ENCODE measurements around the gene CLDN16. TPM values are rescaled to one million over a fixed set of nuclear protein-coding genes. Genes with fewer than 3 reads are reported as not detected.

The CLDN16 gene
- total RNA-seq, 2 experiments from 2014 or later = not detected

DNA sequence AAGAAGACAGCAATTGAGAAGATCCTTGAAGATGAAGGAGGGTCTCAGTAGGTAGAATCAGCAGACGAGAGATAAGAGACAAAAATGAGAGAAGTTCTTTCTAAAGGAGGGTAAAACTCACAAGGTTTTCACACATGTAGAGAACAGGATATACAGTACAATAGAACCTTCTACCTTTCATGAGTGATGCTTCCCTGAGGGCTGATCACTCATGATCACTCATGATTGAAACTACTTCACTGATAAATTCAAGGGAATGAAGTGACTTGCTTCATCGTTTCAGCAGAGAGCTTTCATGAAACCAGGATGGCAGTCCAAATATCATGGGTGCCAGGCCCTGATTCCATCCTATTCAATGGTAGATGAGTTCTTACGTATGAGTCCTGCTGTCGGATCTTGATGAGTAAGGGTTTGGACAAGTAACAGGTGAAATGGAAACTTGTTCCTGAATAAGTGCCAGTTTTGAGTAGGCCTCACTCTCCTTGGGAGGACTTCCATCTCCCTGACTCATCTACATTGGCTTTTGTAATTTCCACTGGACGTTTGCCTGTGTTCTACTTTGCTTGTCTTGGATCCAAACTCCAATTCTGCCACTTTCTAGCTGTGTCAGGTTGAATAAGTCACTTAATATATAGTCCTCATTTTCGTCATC lies 9.6 kb upstream of the CLDN16 start:
- peaks cover 0 to 3% of the 10 kb centered on the region in 2 experiments for H3K27me3 ChIP-seq (ENCODE audit: control insufficient read depth in 1 of 2, insufficient read depth in 2 of 2, low read length in 2 of 2)
- no peak overlapping the region for H3K4me3 ChIP-seq (ENCODE audit: low read length)
- H3K9me3 Mint-ChIP-seq = no peaks in the 10 kb centered on the region
- no peak overlapping the region for H3K4me3 Mint-ChIP-seq
- TF ChIP-seq, protein P1, sequence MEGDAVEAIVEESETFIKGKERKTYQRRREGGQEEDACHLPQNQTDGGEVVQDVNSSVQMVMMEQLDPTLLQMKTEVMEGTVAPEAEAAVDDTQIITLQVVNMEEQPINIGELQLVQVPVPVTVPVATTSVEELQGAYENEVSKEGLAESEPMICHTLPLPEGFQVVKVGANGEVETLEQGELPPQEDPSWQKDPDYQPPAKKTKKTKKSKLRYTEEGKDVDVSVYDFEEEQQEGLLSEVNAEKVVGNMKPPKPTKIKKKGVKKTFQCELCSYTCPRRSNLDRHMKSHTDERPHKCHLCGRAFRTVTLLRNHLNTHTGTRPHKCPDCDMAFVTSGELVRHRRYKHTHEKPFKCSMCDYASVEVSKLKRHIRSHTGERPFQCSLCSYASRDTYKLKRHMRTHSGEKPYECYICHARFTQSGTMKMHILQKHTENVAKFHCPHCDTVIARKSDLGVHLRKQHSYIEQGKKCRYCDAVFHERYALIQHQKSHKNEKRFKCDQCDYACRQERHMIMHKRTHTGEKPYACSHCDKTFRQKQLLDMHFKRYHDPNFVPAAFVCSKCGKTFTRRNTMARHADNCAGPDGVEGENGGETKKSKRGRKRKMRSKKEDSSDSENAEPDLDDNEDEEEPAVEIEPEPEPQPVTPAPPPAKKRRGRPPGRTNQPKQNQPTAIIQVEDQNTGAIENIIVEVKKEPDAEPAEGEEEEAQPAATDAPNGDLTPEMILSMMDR (IDR thresholded peaks at IDR 0.05) = no peak
- intact Hi-C loops (cut with DNase I, micrococcal nuclease) = no loop called here
- no peaks in the 10 kb centered on the region for H3K4me1 ChIP-seq (ENCODE audit: insufficient read depth, low read length)
- CTCF ChIA-PET = no interaction called here
- ATAC-seq (ENCODE audit: poor library complexity) (no peak), DNase-seq (no peak)
- no peak overlapping the region for H3K27ac Mint-ChIP-seq
- H3K36me3 Mint-ChIP-seq (ENCODE audit: low read depth) = no peaks in the 10 kb centered on the region
- POLR2A ChIA-PET = no interaction called here
- H3K9me3 ChIP-seq (ENCODE audit: control insufficient read depth in 1 of 2, insufficient read depth in 1 of 2, low read length in 2 of 2) = no peaks in the 10 kb centered on the region
- H3K4me1 Mint-ChIP-seq (ENCODE audit: low read depth) = no peaks in the 10 kb centered on the region
- no peak overlapping the region for H3K27ac ChIP-seq (ENCODE audit: low read depth in 1 of 2, low read length in 2 of 2)
- no peaks in the 10 kb centered on the region for H3K36me3 ChIP-seq (ENCODE audit: insufficient read depth, low read length)
- peaks cover 30% of the 10 kb centered on the region for H3K27me3 Mint-ChIP-seq

DNA sequence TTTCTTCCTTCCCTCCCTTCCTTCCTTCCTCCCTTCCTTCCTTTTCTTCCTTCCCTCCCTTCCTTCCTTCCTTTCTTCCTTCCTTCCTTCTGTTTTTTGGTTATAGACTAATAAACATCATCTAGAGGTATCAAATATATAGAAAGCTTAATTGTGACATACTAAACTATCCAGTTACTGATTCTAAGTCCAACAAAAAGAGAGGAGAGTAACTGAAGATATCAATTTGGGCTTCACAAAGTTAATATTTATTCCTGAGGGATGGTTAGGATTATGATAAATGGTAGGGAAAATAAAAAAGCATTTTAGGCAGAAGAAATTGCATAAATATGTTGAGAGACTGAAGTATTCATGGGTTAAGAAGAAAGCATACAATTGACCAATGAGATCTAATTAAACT lies 7.8 kb upstream of the CLDN16 start:
- Mint-ChIP-seq H3K9me3 (no peaks in the 10 kb centered on the region), H3K27me3 (peaks cover 25% of the 10 kb centered on the region), H3K36me3 (ENCODE audit: low read depth) (no peaks in the 10 kb centered on the region), H3K27ac (no peak overlapping the region), H3K4me1 (ENCODE audit: low read depth) (no peaks in the 10 kb centered on the region), H3K4me3 (no peak overlapping the region)
- DNase-seq (no peak), ATAC-seq (ENCODE audit: poor library complexity) (no peak)
- Histone ChIP-seq H3K27ac (ENCODE audit: low read depth in 1 of 2, low read length in 2 of 2) (no peak overlapping the region), H3K4me1 (ENCODE audit: insufficient read depth, low read length) (no peaks in the 10 kb centered on the region), H3K27me3 (ENCODE audit: control insufficient read depth in 1 of 2, insufficient read depth in 2 of 2, low read length in 2 of 2) (peaks cover 0 to 3% of the 10 kb centered on the region in 2 experiments), H3K9me3 (ENCODE audit: control insufficient read depth in 1 of 2, insufficient read depth in 1 of 2, low read length in 2 of 2) (no peaks in the 10 kb centered on the region), H3K4me3 (ENCODE audit: low read length) (no peak overlapping the region), H3K36me3 (ENCODE audit: insufficient read depth, low read length) (no peaks in the 10 kb centered on the region)
- TF ChIP-seq, protein P1 (IDR thresholded peaks at IDR 0.05) = no peak
- CTCF ChIA-PET = no interaction called here
- intact Hi-C loops (cut with DNase I, micrococcal nuclease) = no loop called here
- POLR2A ChIA-PET = no interaction called here

DNA sequence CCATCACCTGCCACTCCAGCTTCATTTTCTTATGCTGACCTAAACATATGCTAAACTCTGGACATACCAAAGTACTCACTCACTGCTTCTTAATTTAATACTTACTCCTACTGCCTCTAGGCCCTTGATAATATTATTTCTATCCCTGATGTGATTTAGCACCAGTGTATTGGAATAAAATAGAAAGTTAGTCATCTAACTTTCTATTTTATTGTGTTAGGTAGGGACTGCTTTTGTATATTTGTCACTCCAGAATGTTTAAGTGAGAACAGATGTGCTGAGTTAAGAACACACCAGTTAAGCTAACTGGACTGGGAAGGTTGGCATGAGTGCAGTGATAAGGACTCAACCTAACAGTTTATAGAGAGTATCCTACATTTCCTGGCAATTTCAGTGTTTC lies 6.5 kb upstream of the CLDN16 start:
- Mint-ChIP-seq H3K27me3 (peaks cover 14% of the 10 kb centered on the region), H3K4me3 (no peak overlapping the region), H3K36me3 (ENCODE audit: low read depth) (no peaks in the 10 kb centered on the region), H3K27ac (no peak overlapping the region), H3K9me3 (no peaks in the 10 kb centered on the region), H3K4me1 (ENCODE audit: low read depth) (no peaks in the 10 kb centered on the region)
- ChIA-PET POLR2A (no interaction called here), CTCF (no interaction called here)
- Histone ChIP-seq H3K36me3 (ENCODE audit: insufficient read depth, low read length) (no peaks in the 10 kb centered on the region), H3K4me1 (ENCODE audit: insufficient read depth, low read length) (no peaks in the 10 kb centered on the region), H3K4me3 (ENCODE audit: low read length) (no peak overlapping the region), H3K27ac (ENCODE audit: low read depth in 1 of 2, low read length in 2 of 2) (no peak overlapping the region), H3K27me3 (ENCODE audit: control insufficient read depth in 1 of 2, insufficient read depth in 2 of 2, low read length in 2 of 2) (peaks cover 0 to 2% of the 10 kb centered on the region in 2 experiments), H3K9me3 (ENCODE audit: control insufficient read depth in 1 of 2, insufficient read depth in 1 of 2, low read length in 2 of 2) (no peaks in the 10 kb centered on the region)
- DNase-seq (no peak), ATAC-seq (ENCODE audit: poor library complexity) (no peak)
- TF ChIP-seq, protein P1 (IDR thresholded peaks at IDR 0.05) = no peak
- intact Hi-C loops (cut with DNase I, micrococcal nuclease) = no loop called here
